GM23338 (cell line): ENCODE results near the gene VEGFA. TPM values are rescaled to one million over a fixed set of nuclear protein-coding genes. Genes with fewer than 3 reads are reported as not detected.

Source experiments
- ATAC-seq: fragments of 200-7000 bp; cut with Tn5 transposase; 3 replicates; pipeline ENCODE4 v1.9.1; 2020
- DNase-seq: peaks from one replicate; pipeline ENCODE4 v3.0.0-alpha.2; 2015; ENCODE audit warnings: low spot score
- H2AFZ ChIP-seq: fragments of 200-600 bp; sonication (generic); 2 replicates; pipeline ENCODE4 v1.8.0; 2016; ENCODE audit warnings: antibody characterized with exemption, mild to moderate bottlenecking, moderate library complexity
- H3F3A ChIP-seq: fragments of 200-600 bp; sonication (generic); replicated peaks from 2 replicates; pipeline ENCODE4 v1.8.0; 2017; ENCODE audit warnings: antibody characterized with exemption, mixed run types, low read depth
- H3K27ac ChIP-seq: fragments of 200-600 bp; sonication (generic); 2 replicates; pipeline ENCODE4 v1.6.1; 2016; ENCODE audit warnings: low read depth
- H3K27me3 ChIP-seq: fragments of 200-600 bp; sonication (generic); 2 replicates; pipeline ENCODE4 v1.8.0; 2016; ENCODE audit warnings: mild to moderate bottlenecking, mixed run types, moderate library complexity; ENCODE audit not compliant: insufficient read depth
- H3K36me3 ChIP-seq: fragments of 200-600 bp; sonication (generic); 2 replicates; pipeline ENCODE4 v1.8.0; 2016; ENCODE audit warnings: mild to moderate bottlenecking; ENCODE audit not compliant: insufficient read depth
- H3K4me1 ChIP-seq: fragments of 200-600 bp; sonication (generic); 2 replicates; pipeline ENCODE4 v1.8.0; 2016; ENCODE audit warnings: mild to moderate bottlenecking, moderate library complexity; ENCODE audit not compliant: insufficient read depth
- H3K4me2 ChIP-seq: fragments of 200-600 bp; sonication (generic); 2 replicates; pipeline ENCODE4 v1.7.1; 2017; ENCODE audit warnings: mixed run types
- H3K4me3 ChIP-seq: fragments of 200-600 bp; sonication (generic); 2 replicates; pipeline ENCODE4 v1.6.1; 2016; ENCODE audit warnings: mixed run types
- H3K79me2 ChIP-seq: fragments of 200-600 bp; sonication (generic); replicated peaks from 2 replicates; pipeline ENCODE4 v1.8.0; 2017; ENCODE audit warnings: mild to moderate bottlenecking; ENCODE audit not compliant: insufficient read depth
- H3K9me2 ChIP-seq: fragments of 200-600 bp; sonication (generic); 2 replicates; pipeline ENCODE4 v1.8.0; 2017; ENCODE audit not compliant: insufficient read depth
- H4K20me1 ChIP-seq: fragments of 200-600 bp; sonication (generic); replicated peaks from 2 replicates; pipeline ENCODE4 v1.8.0; 2017; ENCODE audit warnings: mild to moderate bottlenecking; ENCODE audit not compliant: insufficient read depth
- H3K27ac Mint-ChIP-seq: 2 replicates; pipeline ENCODE4 v1.8.0; 2020; ENCODE audit warnings: inconsistent platforms, mild to moderate bottlenecking, moderate library complexity, mixed read lengths
- H3K27me3 Mint-ChIP-seq: 3 replicates; pipeline ENCODE4 v1.8.0; 2022; ENCODE audit warnings: low read depth, mild to moderate bottlenecking, moderate library complexity, mixed read lengths, inconsistent platforms; ENCODE audit not compliant: insufficient read depth, poor library complexity
- H3K36me3 Mint-ChIP-seq: 3 replicates; pipeline ENCODE4 v1.8.0; 2021; ENCODE audit warnings: low read depth, mild to moderate bottlenecking, inconsistent platforms, moderate library complexity, mixed read lengths
- H3K4me1 Mint-ChIP-seq: 3 replicates; pipeline ENCODE4 v1.8.0; 2020; ENCODE audit warnings: mild to moderate bottlenecking, inconsistent platforms, mixed read lengths
- H3K4me3 Mint-ChIP-seq: 3 replicates; pipeline ENCODE4 v1.8.0; 2021; ENCODE audit warnings: moderate library complexity, mild to moderate bottlenecking, inconsistent platforms, mixed read lengths
- H3K9me3 Mint-ChIP-seq: 3 replicates; pipeline ENCODE4 v1.8.0; 2020; ENCODE audit warnings: moderate library complexity, mild to moderate bottlenecking, inconsistent platforms, mixed read lengths
- CREB1 ChIP-seq: fragments of 250-450 bp; sonication (Bioruptor Pico); IDR thresholded peaks from 2 replicates; pipeline ENCODE4 v1.5.0; 2020; ENCODE audit warnings: low read depth, mild to moderate bottlenecking, moderate library complexity
- CTCF ChIP-seq, 2 experiments: fragments of 200-600 bp in 1 of 2; sonication (generic) in 1 of 2; conservative IDR thresholded peaks; 2 replicates each; pipeline versions ENCODE4 v1.5.1 to v1.6.1; 2016 to 2017; ENCODE audit warnings: antibody characterized with exemption in 2 of 2, low read depth in 2 of 2, mild to moderate bottlenecking in 2 of 2, moderate library complexity in 1 of 2
- EZH2 ChIP-seq: fragments of 200-600 bp; sonication (generic); IDR thresholded peaks from one replicate; pipeline ENCODE4 v1.8.0; 2017; ENCODE audit warnings: antibody characterized with exemption, mild to moderate bottlenecking, low read depth; ENCODE audit not compliant: unreplicated experiment
- POLR2AphosphoS5 ChIP-seq: IDR thresholded peaks from 2 replicates; pipeline ENCODE4 v1.6.1; 2016; ENCODE audit warnings: antibody characterized with exemption, low read depth
- polyA plus RNA-seq: library from polyadenylated mRNA; unstranded; fragments of >200 nt; fragmentation: Nextera tagmentation; extraction: Ambion mirVana; gene quantifications from 2 replicates; pipeline ENCODE4 v1.2.1, GENCODE V29; 2016
- total RNA-seq: library from RNA; depleted of rRNA; stranded (reverse); fragments of >200 nt; shearing (Covaris generic); gene quantifications from 2 replicates; pipeline ENCODE4 v1.2.3, GENCODE V29; 2014

The VEGFA gene
- total and polyA plus RNA-seq, 2 experiments from 2014 or later: 10.9 to 61.1 TPM

- Histone ChIP-seq H3K79me2 (peaks cover 43% of the 10 kb centered on the region), H3K9me2 (0 out of 2 replicates have a peak, but pooled peaks cover 3% of the 10 kb centered on the region), H2AFZ (no peak overlapping the region), H3K27me3 (no peaks in the 10 kb centered on the region), H4K20me1 (peaks cover 9% of the 10 kb centered on the region; the same call in 1 of the 2 replicates), H3F3A (no peaks in the 10 kb centered on the region), H3K4me2 (peak overlapping the region; percentile 100), H3K4me1 (peaks cover 48% of the 10 kb centered on the region), H3K36me3 (no peaks in the 10 kb centered on the region), H3K4me3 (peak overlapping the region; percentile 99), H3K27ac (peak overlapping the region; percentile 78; the same call in 1 of the 2 replicates)
- Mint-ChIP-seq H3K27me3 (peaks cover 30% of the 10 kb centered on the region), H3K9me3 (peaks cover 3% of the 10 kb centered on the region; the same call in 1 of the 3 replicates), H3K4me1 (peaks cover 47% of the 10 kb centered on the region), H3K36me3 (peaks cover 22% of the 10 kb centered on the region), H3K4me3 (peak overlapping the region; percentile 98), H3K27ac (peak overlapping the region; percentile 87)
- peak; percentile 75 for DNase-seq
- no peak for TF ChIP-seq CREB1 (CRISPR knock-in tag)
- TF ChIP-seq POLR2AphosphoS5: 0 out of 2 replicates have a peak, but pooled peaks have one; percentile 10
- TF ChIP-seq EZH2: no peak
- ATAC-seq: peak; percentile 3
Observed at GRCh38 chr6:43770372-43771209, 580 bp downstream of the VEGFA start.

- ATAC-seq (peak; percentile 3; the same call in 2 of the 3 replicates), DNase-seq (peak; percentile 71)
- Mint-ChIP-seq H3K27ac (no peak overlapping the region), H3K36me3 (peaks cover 27% of the 10 kb centered on the region), H3K9me3 (peaks cover 3% of the 10 kb centered on the region; the same call in 1 of the 3 replicates), H3K27me3 (peaks cover 26% of the 10 kb centered on the region), H3K4me3 (peak overlapping the region; percentile 98), H3K4me1 (peaks cover 45% of the 10 kb centered on the region)
- H3K79me2 ChIP-seq: peaks cover 50% of the 10 kb centered on the region
- H3K9me2 ChIP-seq: no peaks in the 10 kb centered on the region
- H3F3A ChIP-seq: no peaks in the 10 kb centered on the region
- peak overlapping the region; percentile 99 for H3K4me3 ChIP-seq
- H4K20me1 ChIP-seq: peaks cover 12% of the 10 kb centered on the region; the same call in 1 of the 2 replicates
- H3K4me1 ChIP-seq: peaks cover 49% of the 10 kb centered on the region
- H3K27me3 ChIP-seq: no peaks in the 10 kb centered on the region
- H3K27ac ChIP-seq: no peak overlapping the region
- TF ChIP-seq POLR2AphosphoS5 (peak; percentile 22; the same call in 1 of the 2 replicates), CTCF (conservative IDR thresholded peaks at IDR 0.05; ENCODE audit: low read depth in 2 of 2) (no peak)
- no peak overlapping the region for H2AFZ ChIP-seq
- peak overlapping the region; percentile 100 for H3K4me2 ChIP-seq
- no peaks in the 10 kb centered on the region for H3K36me3 ChIP-seq
Observed at GRCh38 chr6:43771210-43771857, 1.3 kb downstream of the VEGFA start.
